ENCODE data around the gene ZDHHC9.

The ZDHHC9 gene

DNA sequence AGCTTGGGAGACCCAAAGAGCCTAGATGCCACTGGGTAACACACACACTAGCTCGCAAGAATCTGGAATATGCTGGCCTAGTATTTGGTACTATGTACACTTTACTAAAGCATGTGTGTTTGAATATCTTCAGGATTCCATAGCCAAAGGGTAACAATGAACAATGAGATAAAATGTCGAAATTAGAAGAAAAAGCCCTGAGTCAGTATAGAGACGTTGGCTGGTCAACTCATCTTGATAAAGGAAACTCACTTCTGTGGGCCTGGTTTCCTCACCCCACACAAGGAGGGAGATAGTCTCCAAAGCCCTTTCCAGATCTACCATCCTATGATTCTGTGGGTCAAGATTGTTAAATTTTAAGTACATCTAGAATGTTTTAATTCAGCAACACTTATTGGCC lies 6.9 kb downstream of the ZDHHC9 start:
- Histone ChIP-seq H3K27ac (ENCODE audit: low read length) (no peak overlapping the region), H3K9ac (ENCODE audit: low read length) (no peak overlapping the region), H3K27me3 (ENCODE audit: low read depth, low read length) (no peaks in the 10 kb centered on the region), H2AFZ (ENCODE audit: low read depth, low read length) (no peak overlapping the region), H3K4me1 (ENCODE audit: low read length) (no peaks in the 10 kb centered on the region), H3K4me3 (ENCODE audit: low read length) (no peak overlapping the region), H3K4me2 (ENCODE audit: low read length) (no peak overlapping the region), H3K79me2 (ENCODE audit: low read length) (no peaks in the 10 kb centered on the region), H3K9me3 (ENCODE audit: insufficient read depth, low read length) (no peaks in the 10 kb centered on the region), H4K20me1 (ENCODE audit: insufficient read depth, low read length) (no peaks in the 10 kb centered on the region), H3K36me3 (replicated peaks; ENCODE audit: low read depth, low read length) (no peaks in the 10 kb centered on the region)
- TF ChIP-seq, protein P1, sequence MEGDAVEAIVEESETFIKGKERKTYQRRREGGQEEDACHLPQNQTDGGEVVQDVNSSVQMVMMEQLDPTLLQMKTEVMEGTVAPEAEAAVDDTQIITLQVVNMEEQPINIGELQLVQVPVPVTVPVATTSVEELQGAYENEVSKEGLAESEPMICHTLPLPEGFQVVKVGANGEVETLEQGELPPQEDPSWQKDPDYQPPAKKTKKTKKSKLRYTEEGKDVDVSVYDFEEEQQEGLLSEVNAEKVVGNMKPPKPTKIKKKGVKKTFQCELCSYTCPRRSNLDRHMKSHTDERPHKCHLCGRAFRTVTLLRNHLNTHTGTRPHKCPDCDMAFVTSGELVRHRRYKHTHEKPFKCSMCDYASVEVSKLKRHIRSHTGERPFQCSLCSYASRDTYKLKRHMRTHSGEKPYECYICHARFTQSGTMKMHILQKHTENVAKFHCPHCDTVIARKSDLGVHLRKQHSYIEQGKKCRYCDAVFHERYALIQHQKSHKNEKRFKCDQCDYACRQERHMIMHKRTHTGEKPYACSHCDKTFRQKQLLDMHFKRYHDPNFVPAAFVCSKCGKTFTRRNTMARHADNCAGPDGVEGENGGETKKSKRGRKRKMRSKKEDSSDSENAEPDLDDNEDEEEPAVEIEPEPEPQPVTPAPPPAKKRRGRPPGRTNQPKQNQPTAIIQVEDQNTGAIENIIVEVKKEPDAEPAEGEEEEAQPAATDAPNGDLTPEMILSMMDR (IDR thresholded peaks at IDR 0.05; ENCODE audit: low read depth, low read length), result no peak
- no peak for TF ChIP-seq EZH2phosphoT487 (IDR thresholded peaks at IDR 0.05; ENCODE audit: low read depth)

DNA sequence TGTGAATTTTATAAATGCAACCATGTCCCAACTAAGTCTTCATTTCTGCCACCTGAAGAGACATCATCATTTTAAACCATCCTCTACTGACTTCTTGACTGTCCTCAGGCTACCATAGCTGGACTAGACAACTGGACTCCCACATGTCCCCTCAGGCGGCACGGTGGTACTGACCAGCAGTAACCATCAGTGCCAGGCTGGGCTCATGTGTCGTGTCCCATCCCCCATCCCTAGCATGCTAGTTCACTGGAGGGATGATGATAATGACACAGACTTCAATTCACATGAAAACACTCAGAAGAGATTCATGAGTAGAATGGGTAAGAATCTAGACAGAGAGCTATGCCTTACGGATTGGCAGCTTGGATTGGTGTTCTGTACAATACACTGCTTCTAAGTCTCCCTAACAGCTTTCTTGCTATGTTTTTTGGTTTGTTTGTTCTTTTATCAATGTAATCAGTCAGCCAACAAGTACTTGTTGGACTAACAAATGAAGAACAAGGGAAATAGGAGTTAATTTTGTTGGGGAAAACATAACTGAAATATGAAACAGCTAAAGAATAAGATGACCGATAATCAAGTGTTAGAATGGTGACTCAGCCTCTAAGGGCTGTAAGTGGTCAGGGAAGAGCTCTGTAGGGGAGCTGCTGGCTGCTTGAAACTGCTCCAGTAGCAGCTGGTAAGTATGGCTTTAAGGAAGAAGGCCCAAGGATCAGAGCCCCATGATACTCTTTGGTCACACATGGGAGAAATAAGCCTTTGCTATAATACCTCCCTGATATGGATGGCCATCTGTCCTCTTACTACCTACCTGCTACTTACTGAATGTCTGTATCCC lies 10.3 kb downstream of the ZDHHC9 start:
- no peak overlapping the region for H2AFZ ChIP-seq (ENCODE audit: low read depth, low read length)
- H3K9ac ChIP-seq (ENCODE audit: low read length), result no peak overlapping the region
- H3K4me3 ChIP-seq (ENCODE audit: low read length), result no peak overlapping the region
- no peaks in the 10 kb centered on the region for H3K79me2 ChIP-seq (ENCODE audit: low read length)
- no peak for TF ChIP-seq EZH2phosphoT487 (IDR thresholded peaks at IDR 0.05; ENCODE audit: low read depth)
- TF ChIP-seq, protein P1 (IDR thresholded peaks at IDR 0.05; ENCODE audit: low read depth, low read length), result no peak
- no peak overlapping the region for H3K4me2 ChIP-seq (ENCODE audit: low read length)
- no peaks in the 10 kb centered on the region for H3K27me3 ChIP-seq (ENCODE audit: low read depth, low read length)
- no peaks in the 10 kb centered on the region for H4K20me1 ChIP-seq (ENCODE audit: insufficient read depth, low read length)
- H3K4me1 ChIP-seq (ENCODE audit: low read length), result no peaks in the 10 kb centered on the region
- H3K27ac ChIP-seq (ENCODE audit: low read length), result no peak overlapping the region
- no peaks in the 10 kb centered on the region for H3K9me3 ChIP-seq (ENCODE audit: insufficient read depth, low read length)
- H3K36me3 ChIP-seq (replicated peaks; ENCODE audit: low read depth, low read length), result no peaks in the 10 kb centered on the region

DNA sequence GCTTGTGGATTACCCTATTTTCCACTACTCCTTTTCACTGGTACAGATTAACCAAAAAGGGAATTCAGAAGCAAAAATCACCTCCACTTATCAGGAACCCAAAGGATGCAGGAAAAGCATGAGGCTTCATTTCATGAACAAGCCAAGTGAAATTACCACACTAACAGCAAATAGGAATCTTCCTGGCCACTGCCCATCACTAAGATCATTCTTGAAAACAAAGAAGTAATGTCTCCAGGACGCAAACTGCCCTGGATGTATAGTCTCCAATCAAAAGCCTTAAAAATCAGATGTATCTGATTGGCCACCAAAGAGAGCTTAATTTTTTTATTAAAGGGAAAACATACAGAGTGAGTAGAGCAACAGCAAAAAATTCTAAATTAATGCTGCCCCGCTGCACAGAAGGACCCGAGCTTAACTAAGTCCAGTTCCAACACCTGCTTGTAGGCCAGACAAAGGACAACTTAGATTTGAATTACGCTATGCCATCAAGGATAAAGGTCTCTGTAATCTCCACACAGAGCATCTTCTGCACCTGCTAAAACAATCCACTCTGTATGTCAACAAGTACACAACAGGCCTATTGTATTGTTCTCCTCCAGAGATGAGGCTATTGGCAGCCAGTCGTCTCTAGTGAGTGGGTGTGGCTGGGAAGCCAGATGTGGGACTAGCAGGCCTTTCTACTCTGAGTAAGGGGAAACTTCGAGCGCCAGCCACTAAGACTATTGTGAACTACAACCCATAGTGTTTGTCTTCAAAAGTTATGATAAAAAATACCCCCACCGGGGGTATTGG lies 12.4 kb downstream of the ZDHHC9 start:
- Histone ChIP-seq H3K27me3 (ENCODE audit: low read depth, low read length) (no peaks in the 10 kb centered on the region), H3K36me3 (replicated peaks; ENCODE audit: low read depth, low read length) (no peaks in the 10 kb centered on the region), H3K4me2 (ENCODE audit: low read length) (no peak overlapping the region), H3K9me3 (ENCODE audit: insufficient read depth, low read length) (no peaks in the 10 kb centered on the region), H3K27ac (ENCODE audit: low read length) (no peak overlapping the region), H2AFZ (ENCODE audit: low read depth, low read length) (no peak overlapping the region), H4K20me1 (ENCODE audit: insufficient read depth, low read length) (no peaks in the 10 kb centered on the region), H3K9ac (ENCODE audit: low read length) (no peak overlapping the region), H3K4me1 (ENCODE audit: low read length) (peaks cover 2% of the 10 kb centered on the region), H3K4me3 (ENCODE audit: low read length) (no peak overlapping the region), H3K79me2 (ENCODE audit: low read length) (no peaks in the 10 kb centered on the region)
- TF ChIP-seq, protein P1 (IDR thresholded peaks at IDR 0.05; ENCODE audit: low read depth, low read length), result no peak
- TF ChIP-seq EZH2phosphoT487 (IDR thresholded peaks at IDR 0.05; ENCODE audit: low read depth), result no peak

DNA sequence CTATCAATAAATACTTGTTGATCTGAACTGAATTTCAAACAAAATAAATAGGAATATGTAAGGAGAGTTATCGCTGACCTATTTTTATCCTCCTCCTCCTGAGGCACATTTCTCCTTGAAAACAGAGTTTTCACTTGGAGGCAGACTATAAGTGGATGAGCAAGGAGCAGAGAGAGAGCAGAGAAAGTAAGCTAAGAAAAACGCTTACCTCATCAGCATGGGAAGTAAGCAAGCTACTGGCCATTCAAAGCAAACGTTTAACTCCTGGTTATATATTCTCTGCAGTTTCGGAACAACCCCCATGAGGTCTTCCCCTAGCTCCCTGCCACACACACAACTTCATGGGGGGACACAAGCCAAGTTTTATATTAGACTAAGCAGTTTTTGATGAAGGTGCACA lies 13.2 kb downstream of the ZDHHC9 start:
- no peak overlapping the region for H3K27ac ChIP-seq (ENCODE audit: low read length)
- H3K27me3 ChIP-seq (ENCODE audit: low read depth, low read length), result no peaks in the 10 kb centered on the region
- no peak overlapping the region for H2AFZ ChIP-seq (ENCODE audit: low read depth, low read length)

More for the DNA sequence above, 13.2 kb downstream of the ZDHHC9 start:
- H3K9me3 ChIP-seq (ENCODE audit: insufficient read depth, low read length), result no peaks in the 10 kb centered on the region
- no peaks in the 10 kb centered on the region for H3K36me3 ChIP-seq (replicated peaks; ENCODE audit: low read depth, low read length)
- TF ChIP-seq, protein P1 (IDR thresholded peaks at IDR 0.05; ENCODE audit: low read depth, low read length), result no peak
- TF ChIP-seq EZH2phosphoT487 (IDR thresholded peaks at IDR 0.05; ENCODE audit: low read depth), result no peak
- H4K20me1 ChIP-seq (ENCODE audit: insufficient read depth, low read length), result no peaks in the 10 kb centered on the region
- H3K9ac ChIP-seq (ENCODE audit: low read length), result no peak overlapping the region
- no peak overlapping the region for H3K4me2 ChIP-seq (ENCODE audit: low read length)
- H3K4me1 ChIP-seq (ENCODE audit: low read length), result peaks cover 9% of the 10 kb centered on the region
- H3K79me2 ChIP-seq (ENCODE audit: low read length), result no peaks in the 10 kb centered on the region
- H3K4me3 ChIP-seq (ENCODE audit: low read length), result no peak overlapping the region

All from OCI-LY3 (cell line).